IMR-90 (cell line): ENCODE results near the gene OR10G6. TPM values are rescaled to one million over a fixed set of nuclear protein-coding genes. Genes with fewer than 3 reads are reported as not detected.

Experiments
- ATAC-seq: fragments of 200-7000 bp; cut with Tn5 transposase; 2 replicates; pipeline ENCODE4 v1.9.1; 2020; ENCODE audit warnings: low read depth, mild to moderate bottlenecking, moderate library complexity
- BruUV-seq: library from RNA; stranded (reverse); fragments of 400-500 nt; replicated peaks from 2 replicates; lab custom pipeline; 2021; lab: Mats Ljungman, UMichigan
- CTCF ChIA-PET: fragments of 300-600 bp; formaldehyde crosslinking; extraction: SDS; loops from one replicate; lab custom pipeline; 2021; ENCODE audit warnings: antibody characterized with exemption; lab: Yijun Ruan, JAX
- POLR2A ChIA-PET: fragments of 300-600 bp; sonication (Branson Sonifier 250); formaldehyde crosslinking; loops from one replicate; lab custom pipeline; 2022; ENCODE audit warnings: antibody characterized with exemption; ENCODE audit not compliant: unreplicated experiment; lab: Charles Lee
- DNase-seq: peaks from one replicate; pipeline ENCODE4 v3.0.0; 2013
- H2AFZ ChIP-seq: replicated peaks from 2 replicates; pipeline ENCODE3; 2013; ENCODE audit warnings: low read length, mild to moderate bottlenecking; ENCODE audit not compliant: poor library complexity
- H2AK5ac ChIP-seq: 2 replicates; pipeline ENCODE4 v1.6.1; 2013; ENCODE audit warnings: low read depth, low read length, inconsistent platforms
- H2AK9ac ChIP-seq: replicated peaks from 2 replicates; pipeline ENCODE3; 2013; ENCODE audit warnings: mild to moderate bottlenecking, low read depth, low read length, moderate library complexity; ENCODE audit not compliant: poor library complexity
- H2BK120ac ChIP-seq: 2 replicates; pipeline ENCODE4 v1.6.1; 2013; ENCODE audit warnings: low read depth, low read length, inconsistent platforms
- H2BK15ac ChIP-seq: 3 replicates; pipeline ENCODE4 v1.6.1; 2013; ENCODE audit warnings: low read depth, low read length, inconsistent platforms
- H2BK20ac ChIP-seq: 2 replicates; pipeline ENCODE4 v1.6.1; 2013; ENCODE audit warnings: low read depth, mild to moderate bottlenecking, inconsistent platforms, low read length, moderate library complexity
- H2BK5ac ChIP-seq: 2 replicates; pipeline ENCODE4 v1.6.1; 2013; ENCODE audit warnings: mild to moderate bottlenecking, low read depth, low read length, inconsistent platforms; ENCODE audit not compliant: poor library complexity, severe bottlenecking
- H3K14ac ChIP-seq: replicated peaks from 2 replicates; pipeline ENCODE4 v1.6.1; 2013; ENCODE audit warnings: low read depth, low read length, inconsistent platforms
- H3K18ac ChIP-seq: 2 replicates; pipeline ENCODE4 v1.6.1; 2013; ENCODE audit warnings: low read depth, low read length, control low read depth
- H3K23ac ChIP-seq: 2 replicates; pipeline ENCODE4 v1.6.1; 2013; ENCODE audit warnings: low read depth, low read length, inconsistent platforms
- H3K27ac ChIP-seq: 2 replicates; pipeline ENCODE4 v1.5.1; 2013; ENCODE audit warnings: mild to moderate bottlenecking, control low read depth, low read length; ENCODE audit not compliant: insufficient read depth
- H3K27me3 ChIP-seq: 2 replicates; pipeline ENCODE4 v1.6.1; 2013; ENCODE audit warnings: low read length; ENCODE audit not compliant: control insufficient read depth, insufficient read depth
- H3K36me3 ChIP-seq: 2 replicates; pipeline ENCODE4 v1.6.1; 2013; ENCODE audit warnings: low read length, mixed read lengths; ENCODE audit not compliant: control insufficient read depth, insufficient read depth
- H3K4ac ChIP-seq: 2 replicates; pipeline ENCODE4 v1.6.1; 2013; ENCODE audit warnings: low read depth, low read length, inconsistent platforms
- H3K4me1 ChIP-seq: 2 replicates; pipeline ENCODE4 v1.6.1; 2013; ENCODE audit warnings: low read length, mixed read lengths; ENCODE audit not compliant: control insufficient read depth, insufficient read depth
- H3K4me2 ChIP-seq: 2 replicates; pipeline ENCODE4 v1.6.1; 2013; ENCODE audit warnings: low read depth, mild to moderate bottlenecking, control low read depth, low read length, moderate library complexity
- H3K4me3 ChIP-seq: 2 replicates; pipeline ENCODE4 v1.5.1; 2013; ENCODE audit warnings: low read depth, mild to moderate bottlenecking, control low read depth, low read length, moderate library complexity; ENCODE audit not compliant: insufficient read depth
- H3K56ac ChIP-seq: 2 replicates; pipeline ENCODE4 v1.6.1; 2013; ENCODE audit warnings: low read length, inconsistent platforms; ENCODE audit not compliant: insufficient read depth; ENCODE audit errors: extremely low read depth
- H3K79me1 ChIP-seq, 2 experiments: 2 replicates each; pipeline ENCODE4 v1.6.1; 2013; ENCODE audit warnings: low read length in 2 of 2, inconsistent platforms in 1 of 2, low read depth in 1 of 2
- H3K9ac ChIP-seq: 2 replicates; pipeline ENCODE4 v1.6.1; 2013; ENCODE audit warnings: low read depth, low read length, control low read depth
- H3K9me1 ChIP-seq: 2 replicates; pipeline ENCODE4 v1.6.1; 2013; ENCODE audit warnings: low read length, inconsistent platforms; ENCODE audit not compliant: insufficient read depth
- H3K9me3 ChIP-seq: 2 replicates; pipeline ENCODE4 v1.6.1; 2013; ENCODE audit warnings: low read length; ENCODE audit not compliant: control insufficient read depth, insufficient read depth
- H4K20me1 ChIP-seq: 2 replicates; pipeline ENCODE4 v1.6.1; 2013; ENCODE audit warnings: low read length, inconsistent platforms; ENCODE audit not compliant: insufficient read depth
- H4K5ac ChIP-seq: 2 replicates; pipeline ENCODE4 v1.6.1; 2013; ENCODE audit warnings: mild to moderate bottlenecking, low read depth, low read length, control low read depth
- H4K8ac ChIP-seq, 2 experiments: 2 replicates each; pipeline ENCODE4 v1.6.1; 2013; ENCODE audit warnings: low read depth in 2 of 2, low read length in 2 of 2, control low read depth in 1 of 2, inconsistent platforms in 1 of 2
- H4K91ac ChIP-seq: 2 replicates; pipeline ENCODE4 v1.6.1; 2013; ENCODE audit warnings: low read depth, low read length, inconsistent platforms; ENCODE audit not compliant: insufficient read depth
- BHLHE40 ChIP-seq: fragments of 150-350 bp; IDR thresholded peaks from 2 replicates; pipeline ENCODE4 v1.6.1; 2016; ENCODE audit warnings: mild to moderate bottlenecking, low read depth, low read length
- CHD1 ChIP-seq: IDR thresholded peaks from 2 replicates; pipeline ENCODE4 v1.6.1; 2012; ENCODE audit warnings: low read depth, low read length, improper control_type of control experiment
- FOS ChIP-seq: fragments of 150-350 bp; IDR thresholded peaks from 2 replicates; pipeline ENCODE4 v1.6.1; 2016; ENCODE audit warnings: low read depth, low read length
- MAFK ChIP-seq: IDR thresholded peaks from 2 replicates; pipeline ENCODE4 v1.6.1; 2012; ENCODE audit warnings: low read depth, low read length, improper control_type of control experiment
- MXI1 ChIP-seq: IDR thresholded peaks from 2 replicates; pipeline ENCODE4 v1.6.1; 2012; ENCODE audit warnings: low read depth, mild to moderate bottlenecking, low read length, moderate library complexity, borderline replicate concordance
- USF2 ChIP-seq: fragments of 150-350 bp; IDR thresholded peaks from 2 replicates; pipeline ENCODE4 v1.6.1; 2017; ENCODE audit warnings: mild to moderate bottlenecking, antibody characterized with exemption, low read length, low read depth
- WGBS, 2 experiments: methylation state at CpG; one replicate each; pipeline versions ENCODE4 v1.1.5 to v1.1.7; 2013; ENCODE audit warnings: missing lambda C conversion rate in 2 of 2; ENCODE audit not compliant: insufficient read length in 1 of 2; ENCODE audit errors: extremely low coverage in 2 of 2; 5-methylcytosine and 5-hydroxymethylcytosine counted together
- dilution Hi-C: fragments of 300-500 bp; cut with HindIII; formaldehyde crosslinking; loops from one replicate; pipeline ENCODE4 v1.14.3; 2018; ENCODE audit warnings: low sequenced_read_pairs; ENCODE audit not compliant: unreplicated experiment
- in situ Hi-C: fragments of 300-500 bp; cut with MboI; formaldehyde crosslinking; loops from 3 replicates; pipeline ENCODE4 v1.14.3; 2019; ENCODE audit warnings: low sequenced_read_pairs, inconsistent platforms, mixed read lengths
- intact Hi-C: fragments of 100-400 bp; cut with micrococcal nuclease; formaldehyde crosslinking; loops from 2 replicates; pipeline ENCODE4 v1.10.0; 2022
- polyA plus RNA-seq, 3 experiments: library from polyadenylated mRNA; depleted of rRNA; stranded (reverse); fragments of >200 nt; gene quantifications; 2 replicates each; pipeline ENCODE4 v1.2.3, GENCODE V29; 2012; ENCODE audit warnings: low replicate concordance in 1 of 3
- total RNA-seq: library from RNA; depleted of rRNA; stranded (reverse); fragments of >200 nt; gene quantifications from 2 replicates; pipeline ENCODE4 v1.2.3, GENCODE V29; 2012

OR10G6 gene
- total and polyA plus RNA-seq, 2 of the 4 experiments (the other 2 are of a cell fraction) = not detected

- H4K5ac ChIP-seq = no peak overlapping the region
- peaks cover 9% of the 10 kb centered on the region; the same call in 1 of the 2 replicates for H3K9me3 ChIP-seq
- H3K79me1 ChIP-seq = no peaks in the 10 kb centered on the region
- no peaks in the 10 kb centered on the region for H3K27me3 ChIP-seq
- ATAC-seq (no peak), DNase-seq (peak; percentile 4)
- H4K8ac ChIP-seq = no peak overlapping the region
- H3K23ac ChIP-seq = no peak overlapping the region
- TF ChIP-seq MAFK (no peak), CHD1 (no peak), USF2 (no peak), MXI1 (no peak), FOS (no peak), BHLHE40 (no peak)
- no peak overlapping the region for H3K4me2 ChIP-seq
- no peak overlapping the region for H2AK5ac ChIP-seq
- no peak overlapping the region for H3K14ac ChIP-seq
- dilution Hi-C loops = no loop called here
- H3K9ac ChIP-seq = no peak overlapping the region
- H2AK9ac ChIP-seq = no peak overlapping the region
- no TSS peak for BruUV-seq
- CTCF ChIA-PET = interaction anchor here (0.5 kb wide), 1 partner anchor 444 kb away, joined by 3 read pairs; no protein-coding TSS in a partner anchor
- H3K27ac ChIP-seq = no peak overlapping the region
- no peaks in the 10 kb centered on the region for H4K20me1 ChIP-seq
- H3K4me1 ChIP-seq = no peaks in the 10 kb centered on the region
- in situ Hi-C loops = no loop called here
- no peak overlapping the region for H4K91ac ChIP-seq
- H2BK20ac ChIP-seq = no peak overlapping the region
- no peaks in the 10 kb centered on the region for H3K36me3 ChIP-seq
- H2BK5ac ChIP-seq = no peak overlapping the region
- H2BK15ac ChIP-seq = no peak overlapping the region
- POLR2A ChIA-PET = no interaction called here
- no peak overlapping the region for H2BK120ac ChIP-seq
- no peak overlapping the region for H3K4ac ChIP-seq
- no peak overlapping the region for H3K18ac ChIP-seq
- no CpG with 5 or more reads among the region's 1 CpG for WGBS, 2 experiments
- no peak overlapping the region for H3K56ac ChIP-seq
- H2AFZ ChIP-seq = no peak overlapping the region
- H3K9me1 ChIP-seq = no peaks in the 10 kb centered on the region
- no peak overlapping the region for H3K4me3 ChIP-seq
- intact Hi-C loops = no loop called here
These were observed 21.1 kb downstream of the OR10G6 start for GRCh38 chr11:123973816-123974215.
